Loucy (cell line): Measurements from ENCODE around the gene PTCHD4.

Source experiments
- EZH2phosphoT487 ChIP-seq: fragments of 200-600 bp; IDR thresholded peaks from 2 replicates; pipeline ENCODE4 v1.6.1; 2018; ENCODE audit warnings: antibody characterized with exemption, mild to moderate bottlenecking, moderate library complexity, borderline replicate concordance
- TF ChIP-seq, protein P1 (sequence below): fragments of 200-600 bp; sonication (generic); conservative IDR thresholded peaks from 2 replicates; pipeline ENCODE4 v1.5.1; 2014; ENCODE audit warnings: mild to moderate bottlenecking, antibody characterized with exemption, low read length

DNA sequence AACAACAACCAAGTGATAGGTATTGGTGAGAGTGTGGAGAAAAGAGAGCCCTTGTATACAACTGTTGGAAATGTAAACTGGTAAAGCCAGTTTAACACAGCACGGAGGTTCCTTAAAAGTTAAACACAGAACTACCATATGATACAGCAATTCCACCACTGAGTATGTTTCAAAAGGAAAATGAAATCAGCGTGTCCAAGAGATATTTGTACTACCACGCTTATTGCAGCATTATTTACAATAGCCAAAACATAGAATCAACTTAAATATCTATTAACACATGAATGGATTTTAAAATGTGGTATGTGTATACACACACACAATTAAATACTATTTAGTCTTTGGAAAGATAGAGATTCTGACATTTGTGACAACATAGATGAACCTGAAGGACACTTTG is 1.1 kb downstream of the PTCHD4 start:
- TF ChIP-seq, protein P1, sequence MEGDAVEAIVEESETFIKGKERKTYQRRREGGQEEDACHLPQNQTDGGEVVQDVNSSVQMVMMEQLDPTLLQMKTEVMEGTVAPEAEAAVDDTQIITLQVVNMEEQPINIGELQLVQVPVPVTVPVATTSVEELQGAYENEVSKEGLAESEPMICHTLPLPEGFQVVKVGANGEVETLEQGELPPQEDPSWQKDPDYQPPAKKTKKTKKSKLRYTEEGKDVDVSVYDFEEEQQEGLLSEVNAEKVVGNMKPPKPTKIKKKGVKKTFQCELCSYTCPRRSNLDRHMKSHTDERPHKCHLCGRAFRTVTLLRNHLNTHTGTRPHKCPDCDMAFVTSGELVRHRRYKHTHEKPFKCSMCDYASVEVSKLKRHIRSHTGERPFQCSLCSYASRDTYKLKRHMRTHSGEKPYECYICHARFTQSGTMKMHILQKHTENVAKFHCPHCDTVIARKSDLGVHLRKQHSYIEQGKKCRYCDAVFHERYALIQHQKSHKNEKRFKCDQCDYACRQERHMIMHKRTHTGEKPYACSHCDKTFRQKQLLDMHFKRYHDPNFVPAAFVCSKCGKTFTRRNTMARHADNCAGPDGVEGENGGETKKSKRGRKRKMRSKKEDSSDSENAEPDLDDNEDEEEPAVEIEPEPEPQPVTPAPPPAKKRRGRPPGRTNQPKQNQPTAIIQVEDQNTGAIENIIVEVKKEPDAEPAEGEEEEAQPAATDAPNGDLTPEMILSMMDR: no peak
- no peak for TF ChIP-seq EZH2phosphoT487
